ENCODE data around the gene RPRD1B. TPM values are rescaled to one million over a fixed set of nuclear protein-coding genes. Genes with fewer than 3 reads are reported as not detected.

Gene RPRD1B
- total and polyA plus RNA-seq, 2 of the 4 experiments (the other 2 are of a cell fraction): 8.4 to 9.9 TPM

DNA sequence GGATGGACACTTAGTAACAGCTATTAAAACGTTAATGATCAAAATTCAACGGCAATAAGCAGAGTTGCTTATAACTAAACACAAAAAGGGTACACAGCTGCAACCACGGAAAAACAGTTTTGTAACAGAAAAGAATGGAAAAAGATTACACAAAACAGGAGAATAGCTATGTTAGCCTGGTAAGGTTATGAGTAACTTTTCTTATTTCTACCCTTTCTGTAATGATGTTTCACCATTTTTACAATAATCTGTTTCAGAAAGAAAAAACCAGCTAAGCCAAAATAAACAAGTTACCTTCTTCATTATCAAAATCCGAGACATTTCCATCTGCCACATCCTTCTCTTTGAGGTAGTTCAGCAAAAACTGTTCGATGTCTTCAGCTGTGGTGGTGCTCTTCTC, 27.6 kb upstream of the RPRD1B start:
- dilution Hi-C loops (cut with HindIII; ENCODE audit: low sequenced_read_pairs, unreplicated experiment): no loop called here
- Histone ChIP-seq H3K4me2 (ENCODE audit: low read depth, low read length) (no peak overlapping the region), H3K4me3 (ENCODE audit: insufficient read depth, low read depth, low read length) (no peak overlapping the region), H3K27me3 (ENCODE audit: control insufficient read depth, insufficient read depth, low read length) (no peaks in the 10 kb centered on the region), H3K9me1 (ENCODE audit: insufficient read depth, low read length) (peaks cover 9% of the 10 kb centered on the region), H3K79me1 (ENCODE audit: low read depth in 1 of 2, low read length in 2 of 2) (peaks cover 8 to 35% of the 10 kb centered on the region in 2 experiments), H3K18ac (ENCODE audit: low read depth, low read length) (no peak overlapping the region), H2BK20ac (ENCODE audit: low read depth, low read length) (no peak overlapping the region), H3K4ac (ENCODE audit: low read depth, low read length) (no peak overlapping the region), H4K20me1 (ENCODE audit: insufficient read depth, low read length) (peaks cover 14% of the 10 kb centered on the region), H4K8ac (ENCODE audit: low read depth in 2 of 2, low read length in 2 of 2) (no peak overlapping the region), H3K4me1 (ENCODE audit: control insufficient read depth, insufficient read depth, low read length) (peaks cover 11% of the 10 kb centered on the region), H3K9ac (ENCODE audit: low read depth, low read length) (no peak overlapping the region), H3K36me3 (ENCODE audit: control insufficient read depth, insufficient read depth, low read length) (peaks cover 5% of the 10 kb centered on the region), H2BK5ac (ENCODE audit: low read depth, low read length, poor library complexity, severe bottlenecking) (no peak overlapping the region), H2AK9ac (replicated peaks; ENCODE audit: low read depth, low read length, poor library complexity) (no peak overlapping the region), H4K91ac (ENCODE audit: insufficient read depth, low read depth, low read length) (no peak overlapping the region), H3K56ac (ENCODE audit: extremely low read depth, insufficient read depth, low read length) (no peak overlapping the region), H3K23ac (ENCODE audit: low read depth, low read length) (no peak overlapping the region), H4K5ac (ENCODE audit: low read depth, low read length) (no peak overlapping the region), H2AK5ac (ENCODE audit: low read depth, low read length) (no peak overlapping the region), H3K14ac (replicated peaks; ENCODE audit: low read depth, low read length) (no peak overlapping the region), H2BK120ac (ENCODE audit: low read depth, low read length) (no peak overlapping the region), H3K9me3 (ENCODE audit: control insufficient read depth, insufficient read depth, low read length) (no peaks in the 10 kb centered on the region), H3K27ac (ENCODE audit: insufficient read depth, low read length) (no peak overlapping the region), H2AFZ (replicated peaks; ENCODE audit: low read length, poor library complexity) (no peak overlapping the region), H2BK15ac (ENCODE audit: low read depth, low read length) (no peak overlapping the region)
- no TSS peak for BruUV-seq (replicated peaks)
- no peak for ATAC-seq (ENCODE audit: low read depth)
- intact Hi-C loops (cut with micrococcal nuclease): no loop called here
- TF ChIP-seq SMC3 (IDR thresholded peaks at IDR 0.05; ENCODE audit: low read depth, low read length) (no peak), CEBPB (IDR thresholded peaks at IDR 0.05; ENCODE audit: low read depth, low read length) (no peak), MXI1 (IDR thresholded peaks at IDR 0.05; ENCODE audit: borderline replicate concordance, low read depth, low read length) (no peak), MAZ (IDR thresholded peaks at IDR 0.05; ENCODE audit: borderline replicate concordance, low read depth, low read length) (no peak), RAD21 (IDR thresholded peaks at IDR 0.05; ENCODE audit: low read length) (no peak), CHD1 (IDR thresholded peaks at IDR 0.05; ENCODE audit: low read depth, low read length) (no peak), FOS (IDR thresholded peaks at IDR 0.05; ENCODE audit: low read depth, low read length) (no peak), MAFK (IDR thresholded peaks at IDR 0.05; ENCODE audit: low read depth, low read length) (no peak)
- POLR2A ChIA-PET (ENCODE audit: unreplicated experiment): no interaction called here
- WGBS, 2 experiments (ENCODE audit: extremely low coverage in 2 of 2, insufficient read length in 1 of 2): no CpG with 5 or more reads among the region's 5 CpGs
- in situ Hi-C loops (cut with MboI; ENCODE audit: low sequenced_read_pairs): no loop called here
- CTCF ChIA-PET: interaction anchor here (0.8 kb wide), 1 partner anchor 215 kb away, joined by 3 read pairs; no protein-coding TSS in a partner anchor
- no peak for DNase-seq

Measured in IMR-90 (cell line).